ENCODE results near the gene EVX2. TPM values are rescaled to one million over a fixed set of nuclear protein-coding genes. Genes with fewer than 3 reads are reported as not detected.

The EVX2 gene
- total RNA-seq, 1 experiment from 2014 or later = not detected

GRCh38 chr2:176122052-176122682 lies 38.4 kb upstream of the EVX2 start:
- no peak for DNase-seq (ENCODE audit: low read depth)

- no peak for DNase-seq (ENCODE audit: low read depth)
Observed at GRCh38 chr2:176121190-176122051, 37.7 kb upstream of the EVX2 start.

GRCh38 chr2:176120364-176121189 lies 36.8 kb upstream of the EVX2 start:
- no peak for DNase-seq (ENCODE audit: low read depth)

GRCh38 chr2:176118601-176119339 lies 35.0 kb upstream of the EVX2 start:
- DNase-seq (ENCODE audit: low read depth) = no peak

GRCh38 chr2:176117823-176118371 lies 34.1 kb upstream of the EVX2 start:
- no peak for DNase-seq (ENCODE audit: low read depth)

GRCh38 chr2:176117162-176117822 lies 33.5 kb upstream of the EVX2 start:
- no peak for DNase-seq (ENCODE audit: low read depth)

GRCh38 chr2:176115883-176116813 lies 32.4 kb upstream of the EVX2 start, which contains the start of gene HOXD10:
Gene HOXD10 (plus strand): TSS chr2:176116778. CDS start chr2:176116834, 56 bp downstream.
- no peak for DNase-seq (ENCODE audit: low read depth)

- DNase-seq (ENCODE audit: low read depth) = no peak
Observed at GRCh38 chr2:176114930-176115625, 31.3 kb upstream of the EVX2 start.

GRCh38 chr2:176114120-176114929 lies 30.6 kb upstream of the EVX2 start:
- DNase-seq (ENCODE audit: low read depth) = no peak

GRCh38 chr2:176112375-176113302 lies 28.9 kb upstream of the EVX2 start:
- DNase-seq (ENCODE audit: low read depth) = no peak

GRCh38 chr2:176111846-176112374 lies 28.1 kb upstream of the EVX2 start:
- no peak for DNase-seq (ENCODE audit: low read depth)

GRCh38 chr2:176111309-176111663 lies 27.5 kb upstream of the EVX2 start:
- DNase-seq (ENCODE audit: low read depth) = no peak

GRCh38 chr2:176110415-176111308 lies 26.9 kb upstream of the EVX2 start:
- DNase-seq (ENCODE audit: low read depth) = no peak

GRCh38 chr2:176109946-176110345 lies 26.2 kb upstream of the EVX2 start:
- DNase-seq (ENCODE audit: low read depth) = no peak

- no peak for DNase-seq (ENCODE audit: low read depth)
Observed at GRCh38 chr2:176109192-176109901, 25.6 kb upstream of the EVX2 start.
